HUDEP-2 (cell line): ENCODE measurements around the gene PEX5L.

ENCODE experiments used
- DNase-seq, 76 experiments: peaks; one replicate each; lab custom pipeline; 2025; ENCODE audit not compliant: unreplicated experiment in 76 of 76; lab: John Stamatoyannopoulos, UW

Gene PEX5L

GRCh38 chr3:179958143-179958542 is 78.6 kb downstream of the PEX5L start:
- DNase-seq, result no peak

GRCh38 chr3:179957264-179957845 is 79.4 kb downstream of the PEX5L start:
- no peak for DNase-seq

- DNase-seq, result no peak
Measured at GRCh38 chr3:179956416-179956830, 80.3 kb downstream of the PEX5L start.

GRCh38 chr3:179955809-179956208 is 80.9 kb downstream of the PEX5L start:
- no peak for DNase-seq

GRCh38 chr3:179955286-179955685 is 81.5 kb downstream of the PEX5L start:
- DNase-seq, result no peak

GRCh38 chr3:179953993-179954870 is 82.5 kb downstream of the PEX5L start:
- no peak for DNase-seq

GRCh38 chr3:179950840-179951239 is 85.9 kb downstream of the PEX5L start:
- DNase-seq, result no peak

GRCh38 chr3:179949869-179950268 is 86.9 kb downstream of the PEX5L start:
- no peak for DNase-seq

- DNase-seq, result no peak
Measured at GRCh38 chr3:179949412-179949811, 87.3 kb downstream of the PEX5L start.

- DNase-seq, result no peak
Measured at GRCh38 chr3:179948740-179949139, 88.0 kb downstream of the PEX5L start.

GRCh38 chr3:179945569-179945968 is 91.2 kb downstream of the PEX5L start:
- no peak for DNase-seq

- no peak for DNase-seq
Measured at GRCh38 chr3:179943117-179943880, 93.4 kb downstream of the PEX5L start.

GRCh38 chr3:179942553-179943075 is 94.1 kb downstream of the PEX5L start:
- no peak for DNase-seq

GRCh38 chr3:179935710-179936109 is 101.0 kb downstream of the PEX5L start:
- DNase-seq, result no peak

- DNase-seq, result no peak
Measured at GRCh38 chr3:179933914-179934313, 102.8 kb downstream of the PEX5L start.

- no peak for DNase-seq
Measured at GRCh38 chr3:179933080-179933479, 103.7 kb downstream of the PEX5L start.

GRCh38 chr3:179932674-179933073 is 104.1 kb downstream of the PEX5L start:
- DNase-seq, result no peak

- DNase-seq, result peak in 31 of 76 experiments; percentile 1 to 51 (median 16)
Measured at GRCh38 chr3:179929091-179929529, 107.6 kb downstream of the PEX5L start.

- peak in 17 of 76 experiments; percentile 3 to 53 (median 24) for DNase-seq
Measured at GRCh38 chr3:179927191-179927590, 109.5 kb downstream of the PEX5L start.

GRCh38 chr3:179921951-179922350 is 114.8 kb downstream of the PEX5L start:
- no peak for DNase-seq

GRCh38 chr3:179921500-179921899 is 115.2 kb downstream of the PEX5L start:
- DNase-seq, result no peak
